Transverse colon (tissue), 3 donors: ENCODE results near the gene WDR77.

ENCODE experiments used
- POLR2A ChIP-seq: fragments of 450-650 bp; IDR thresholded peaks from one replicate; pipeline ENCODE4 v1.6.1; 2016; ENCODE audit warnings: antibody characterized with exemption, mild to moderate bottlenecking, moderate library complexity
- POLR2AphosphoS5 ChIP-seq, 3 donors: sonication (generic); formaldehyde crosslinking; IDR thresholded peaks; one replicate each; pipeline ENCODE4 v1.6.1; 2016; ENCODE audit warnings: antibody characterized with exemption in 3 of 3

DNA sequence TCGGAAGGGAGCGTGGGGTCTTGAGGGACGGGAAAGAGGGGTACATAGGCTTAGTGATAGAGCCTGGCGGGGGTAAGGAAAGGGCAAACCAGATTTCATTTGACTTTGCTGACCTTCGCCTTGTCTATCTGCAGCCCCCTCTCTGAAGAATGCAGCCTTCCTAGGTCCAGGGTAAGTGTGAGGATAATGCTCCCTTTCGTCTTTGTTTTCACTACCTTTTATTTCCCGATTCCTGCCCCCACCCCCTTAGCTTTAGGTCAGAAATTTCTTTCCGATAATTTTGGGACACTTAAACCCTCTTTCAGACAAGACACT is 604 bp upstream of the WDR77 start:
- no peak for TF ChIP-seq POLR2AphosphoS5 (IDR thresholded peaks at IDR 0.05)
- no peak for TF ChIP-seq POLR2A
